BLaER1 treated with 17β-estradiol and CSF1 and Interleukin-3, amounts not matched to agents 10 nM and 100 nM (cell line): ENCODE data around the gene GALNT2.

ENCODE experiments used
- H3K27ac ChIP-seq, 11 experiments: shearing (Covaris generic); formaldehyde crosslinking; 2 replicates each; pipeline ENCODE4 v1.8.1; 2022
- H3K27me3 ChIP-seq, 11 experiments: shearing (Covaris generic); formaldehyde crosslinking; 2 replicates each; pipeline ENCODE4 v1.8.1; 2022
- H3K36me3 ChIP-seq, 11 experiments: shearing (Covaris generic); formaldehyde crosslinking; 2 replicates each; pipeline ENCODE4 v1.8.1; 2022
- H3K4me1 ChIP-seq, 10 experiments: shearing (Covaris generic); formaldehyde crosslinking; 2 replicates each; pipeline ENCODE4 v1.8.1; 2022
- H3K4me2 ChIP-seq, 11 experiments: shearing (Covaris generic); formaldehyde crosslinking; 2 replicates each; pipeline ENCODE4 v1.8.1; 2022
- H3K4me3 ChIP-seq, 10 experiments: shearing (Covaris generic); formaldehyde crosslinking; 2 replicates each; pipeline ENCODE4 v1.8.1; 2022
- H3K9ac ChIP-seq, 11 experiments: shearing (Covaris generic); formaldehyde crosslinking; 2 replicates each; pipeline ENCODE4 v1.8.1; 2022
- H3K9me3 ChIP-seq, 11 experiments: shearing (Covaris generic); formaldehyde crosslinking; replicated peaks in 1 of 11; 2 replicates each; pipeline ENCODE4 v1.8.1; 2022
- H4K20me1 ChIP-seq, 11 experiments: shearing (Covaris generic); formaldehyde crosslinking; 2 replicates each; pipeline ENCODE4 v1.8.1; 2022
- Cebpa-rat ChIP-seq, 11 experiments: shearing (Covaris generic); IDR thresholded peaks; 2 replicates each; pipeline ENCODE4 v1.8.1; 2022

The GALNT2 gene

DNA sequence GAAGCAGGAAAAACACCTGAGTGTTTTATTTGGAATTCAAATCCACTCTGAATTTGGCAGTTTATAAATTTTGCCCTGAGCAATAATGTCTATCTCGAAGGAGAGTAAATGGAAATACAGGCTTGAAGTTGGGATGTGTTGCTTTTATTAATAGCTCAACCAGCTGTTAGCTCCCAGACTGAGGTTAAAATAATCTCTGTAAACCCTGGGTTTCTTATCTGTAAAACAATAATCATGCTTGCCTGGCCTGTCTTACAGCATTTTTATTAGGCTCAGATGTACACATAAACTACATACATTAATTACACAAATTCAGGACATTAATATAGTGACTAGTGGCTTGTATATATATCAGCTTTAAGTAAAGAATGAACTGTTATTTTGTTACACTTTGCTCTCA is 148.5 kb downstream of the GALNT2 start:
- Histone ChIP-seq H3K27me3 (no peaks in the 10 kb centered on the region), H3K4me1 (peaks cover 63 to 100% (median 89%) of the 10 kb centered on the region in 10 experiments), H4K20me1 (peaks cover 0 to 55% (median 14%) of the 10 kb centered on the region in 11 experiments; a peak in 13 of 22 replicates), H3K9ac (peak overlapping the region in 2 of 11 experiments; percentile 10 to 43; a peak in 1 of 22 replicates), H3K27ac (peak overlapping the region in 5 of 11 experiments; percentile 5 to 44 (median 24); a peak in 5 of 22 replicates), H3K36me3 (peaks cover 0 to 52% (median 12%) of the 10 kb centered on the region in 11 experiments; a peak in 12 of 22 replicates), H3K9me3 (peaks cover 0 to 5% (median 0%) of the 10 kb centered on the region in 11 experiments; a peak in 3 of 22 replicates), H3K4me2 (peak overlapping the region; percentile 66 to 93 (median 77); a peak in 21 of 22 replicates), H3K4me3 (peak overlapping the region in 1 of 10 experiments; percentile 6; a peak in 1 of 20 replicates)
- TF ChIP-seq Cebpa-rat (IDR thresholded peaks at IDR 0.05) = no peak

DNA sequence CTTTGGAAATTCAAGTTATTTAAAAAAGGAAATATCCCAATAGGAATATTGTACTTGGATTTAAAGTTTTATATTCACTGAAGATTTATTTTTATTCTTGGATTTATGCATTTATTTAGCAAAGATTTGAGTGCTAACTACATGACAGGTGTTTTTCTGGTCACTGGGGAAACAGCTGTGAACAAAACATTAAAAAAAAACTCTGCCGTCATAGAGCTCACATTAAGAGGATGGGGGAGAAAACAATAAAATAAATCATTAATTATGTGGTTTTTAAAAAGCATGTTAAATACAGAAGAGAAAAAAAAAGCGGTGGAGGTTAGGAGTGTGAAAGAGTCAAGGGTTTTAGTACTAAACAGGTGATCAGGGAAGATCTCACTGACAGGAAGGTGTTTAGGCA is 149.9 kb downstream of the GALNT2 start:
- no peak for TF ChIP-seq Cebpa-rat (IDR thresholded peaks at IDR 0.05)
- Histone ChIP-seq H3K27me3 (no peaks in the 10 kb centered on the region), H3K9me3 (peaks cover 0 to 5% (median 0%) of the 10 kb centered on the region in 11 experiments; a peak in 3 of 22 replicates), H3K4me1 (peaks cover 59 to 100% (median 88%) of the 10 kb centered on the region in 10 experiments), H3K27ac (no peak overlapping the region), H3K36me3 (peaks cover 0 to 45% (median 12%) of the 10 kb centered on the region in 11 experiments; a peak in 12 of 22 replicates), H3K9ac (no peak overlapping the region), H3K4me3 (no peak overlapping the region), H3K4me2 (peak overlapping the region in 8 of 11 experiments; percentile 71 to 93 (median 80); a peak in 11 of 22 replicates), H4K20me1 (peaks cover 0 to 52% (median 11%) of the 10 kb centered on the region in 11 experiments; a peak in 13 of 22 replicates)

DNA sequence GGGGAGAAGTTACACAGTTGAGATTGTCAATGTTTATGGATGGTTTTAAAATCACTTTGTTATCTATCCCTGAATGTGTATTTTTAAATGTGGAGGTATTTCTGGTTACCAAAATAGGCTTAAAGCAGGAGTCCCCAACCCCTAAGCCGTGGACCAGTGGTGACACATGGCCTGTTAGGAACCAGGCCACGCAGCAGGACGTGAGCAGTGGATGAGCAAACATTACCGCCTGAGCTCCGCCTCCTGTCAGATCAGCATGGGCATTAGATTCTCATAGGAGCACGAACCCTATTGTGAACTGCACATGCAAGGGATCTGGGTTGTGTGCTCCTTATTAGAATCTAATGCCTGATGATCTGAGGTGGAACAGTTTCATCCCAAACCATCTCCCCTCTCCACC is 151.6 kb downstream of the GALNT2 start:
- H3K27ac ChIP-seq = no peak overlapping the region
- no peak for TF ChIP-seq Cebpa-rat (IDR thresholded peaks at IDR 0.05)
- peaks cover 0 to 54% (median 11%) of the 10 kb centered on the region in 11 experiments; a peak in 11 of 22 replicates for H4K20me1 ChIP-seq
- H3K4me1 ChIP-seq = peaks cover 46 to 100% (median 86%) of the 10 kb centered on the region in 10 experiments
- H3K4me3 ChIP-seq = no peak overlapping the region
- peak overlapping the region in 5 of 11 experiments; percentile 51 to 92 (median 74); a peak in 5 of 22 replicates for H3K4me2 ChIP-seq
- H3K27me3 ChIP-seq = no peaks in the 10 kb centered on the region
- H3K9me3 ChIP-seq = peaks cover 0 to 5% (median 0%) of the 10 kb centered on the region in 11 experiments; a peak in 3 of 22 replicates
- no peak overlapping the region for H3K9ac ChIP-seq
- H3K36me3 ChIP-seq = peaks cover 0 to 49% (median 12%) of the 10 kb centered on the region in 11 experiments; a peak in 12 of 22 replicates

DNA sequence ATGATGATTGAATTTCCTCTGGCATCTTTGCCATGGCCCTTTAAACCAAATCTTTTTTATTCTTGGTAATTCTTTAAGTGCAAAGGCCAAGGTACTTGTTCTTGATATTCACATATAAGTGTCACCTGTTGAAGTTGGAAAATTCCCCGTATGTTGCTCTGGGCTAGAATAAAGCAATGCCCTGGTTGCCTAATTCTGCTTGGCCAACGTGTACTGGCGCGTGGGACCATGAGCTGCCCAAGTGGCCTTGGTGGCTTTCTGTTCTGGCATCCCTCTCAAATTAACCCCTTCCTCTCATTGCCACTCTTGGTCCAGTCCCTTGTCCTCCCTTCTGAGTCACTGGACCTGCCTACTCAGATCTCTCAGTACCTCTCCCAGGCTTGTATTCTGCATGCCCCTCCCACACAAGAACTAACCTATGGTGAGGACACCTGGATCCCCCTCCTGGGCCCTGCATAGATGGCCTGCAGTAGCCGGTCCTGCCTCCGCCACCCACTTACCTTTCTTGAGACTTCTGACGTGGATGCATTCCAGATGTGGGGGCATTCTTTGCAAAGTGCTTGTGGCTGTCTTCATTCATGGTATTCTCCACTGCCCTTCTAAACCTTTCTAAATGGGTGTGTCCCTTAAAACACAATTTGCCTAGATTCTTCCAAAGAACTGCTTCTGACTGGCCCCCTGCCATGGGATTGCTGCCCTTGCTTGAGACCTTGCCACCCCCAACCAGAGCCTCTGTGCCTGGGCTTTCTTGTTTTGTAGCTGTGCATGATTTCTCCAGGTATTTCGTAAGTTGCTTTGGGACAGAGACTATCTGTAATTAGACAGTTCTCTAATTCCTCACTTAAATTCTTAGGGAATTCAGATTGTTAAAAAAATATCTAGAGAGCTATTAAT is 152.4 kb downstream of the GALNT2 start:
- peaks cover 0 to 5% (median 0%) of the 10 kb centered on the region in 11 experiments; a peak in 3 of 22 replicates for H3K9me3 ChIP-seq
- peak overlapping the region in 9 of 11 experiments; percentile 22 to 92 (median 69); a peak in 15 of 22 replicates for H3K4me2 ChIP-seq
- peaks cover 0 to 62% (median 11%) of the 10 kb centered on the region in 11 experiments; a peak in 11 of 22 replicates for H4K20me1 ChIP-seq

DNA sequence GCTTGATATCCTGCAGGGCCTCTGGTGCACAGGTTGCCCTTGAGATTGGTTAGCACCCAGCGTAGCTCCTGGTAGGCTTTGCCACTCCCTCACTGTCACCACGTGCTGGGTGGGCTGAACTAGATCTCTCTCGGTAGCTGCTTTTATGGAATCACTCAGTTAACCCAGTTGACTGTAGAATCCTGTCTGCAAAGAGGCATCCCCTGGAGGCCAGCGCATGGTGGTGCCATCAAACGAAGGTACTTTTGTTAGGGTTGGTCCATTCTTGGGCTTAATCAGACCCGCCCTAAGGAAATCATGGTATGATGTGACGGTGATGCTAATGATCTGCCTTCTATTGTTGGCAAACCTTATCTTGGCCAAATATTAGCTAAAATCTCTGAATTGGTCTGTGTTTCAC is 153.4 kb downstream of the GALNT2 start:
- H4K20me1 ChIP-seq = peaks cover 0 to 67% (median 11%) of the 10 kb centered on the region in 11 experiments; a peak in 11 of 22 replicates
- peaks cover 35 to 91% (median 80%) of the 10 kb centered on the region in 10 experiments for H3K4me1 ChIP-seq
- H3K9ac ChIP-seq = peak overlapping the region in 2 of 11 experiments; percentile 0 to 34; a peak in 2 of 22 replicates
- peaks cover 0 to 59% (median 24%) of the 10 kb centered on the region in 11 experiments; a peak in 12 of 22 replicates for H3K36me3 ChIP-seq
- no peak overlapping the region for H3K4me3 ChIP-seq
- no peaks in the 10 kb centered on the region for H3K27me3 ChIP-seq
- peak overlapping the region; percentile 43 to 92 (median 69) for H3K4me2 ChIP-seq
- H3K27ac ChIP-seq = peak overlapping the region in 8 of 11 experiments; percentile 2 to 43 (median 34); a peak in 10 of 22 replicates
- TF ChIP-seq Cebpa-rat (IDR thresholded peaks at IDR 0.05) = no peak
- H3K9me3 ChIP-seq = peaks cover 0 to 5% (median 0%) of the 10 kb centered on the region in 11 experiments; a peak in 3 of 22 replicates

More for the DNA sequence above, 152.4 kb downstream of the GALNT2 start:
- peaks cover 0 to 57% (median 20%) of the 10 kb centered on the region in 11 experiments; a peak in 12 of 22 replicates for H3K36me3 ChIP-seq
- H3K27ac ChIP-seq = no peak overlapping the region
- TF ChIP-seq Cebpa-rat (IDR thresholded peaks at IDR 0.05) = no peak
- peaks cover 39 to 99% (median 86%) of the 10 kb centered on the region in 10 experiments for H3K4me1 ChIP-seq
- H3K4me3 ChIP-seq = no peak overlapping the region
- no peak overlapping the region for H3K9ac ChIP-seq
- no peaks in the 10 kb centered on the region for H3K27me3 ChIP-seq

DNA sequence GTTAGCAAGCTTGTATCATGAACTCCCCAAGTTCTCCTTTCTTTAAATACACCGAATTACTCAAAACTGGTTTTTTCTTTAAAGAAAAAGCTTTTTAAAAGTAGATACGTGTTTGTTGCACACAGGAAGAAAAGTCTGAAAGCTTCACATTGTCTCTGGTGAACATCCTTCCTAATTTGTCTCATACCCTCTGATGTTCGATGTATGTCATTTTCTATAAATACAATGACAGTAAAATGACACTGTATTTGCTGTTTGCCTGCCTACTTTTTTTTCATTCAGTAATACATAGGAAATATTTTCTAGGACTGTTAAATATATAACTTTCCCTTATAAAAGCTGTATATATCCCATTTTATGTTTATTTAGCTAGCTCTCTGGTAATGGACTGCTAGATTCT is 153.9 kb downstream of the GALNT2 start:
- H3K36me3 ChIP-seq = peaks cover 0 to 62% (median 24%) of the 10 kb centered on the region in 11 experiments; a peak in 14 of 22 replicates
- peaks cover 0 to 5% (median 0%) of the 10 kb centered on the region in 11 experiments; a peak in 3 of 22 replicates for H3K9me3 ChIP-seq
- peak overlapping the region in 2 of 11 experiments; percentile 9 to 34; a peak in 3 of 22 replicates for H3K9ac ChIP-seq
- H3K27ac ChIP-seq = peak overlapping the region in 8 of 11 experiments; percentile 2 to 43 (median 34); a peak in 11 of 22 replicates
- H3K4me3 ChIP-seq = no peak overlapping the region
- peak overlapping the region; percentile 43 to 92 (median 69); a peak in 21 of 22 replicates for H3K4me2 ChIP-seq
- H4K20me1 ChIP-seq = peaks cover 0 to 70% (median 11%) of the 10 kb centered on the region in 11 experiments; a peak in 12 of 22 replicates
- no peaks in the 10 kb centered on the region for H3K27me3 ChIP-seq
- H3K4me1 ChIP-seq = peaks cover 31 to 88% (median 76%) of the 10 kb centered on the region in 10 experiments
- no peak for TF ChIP-seq Cebpa-rat (IDR thresholded peaks at IDR 0.05)

DNA sequence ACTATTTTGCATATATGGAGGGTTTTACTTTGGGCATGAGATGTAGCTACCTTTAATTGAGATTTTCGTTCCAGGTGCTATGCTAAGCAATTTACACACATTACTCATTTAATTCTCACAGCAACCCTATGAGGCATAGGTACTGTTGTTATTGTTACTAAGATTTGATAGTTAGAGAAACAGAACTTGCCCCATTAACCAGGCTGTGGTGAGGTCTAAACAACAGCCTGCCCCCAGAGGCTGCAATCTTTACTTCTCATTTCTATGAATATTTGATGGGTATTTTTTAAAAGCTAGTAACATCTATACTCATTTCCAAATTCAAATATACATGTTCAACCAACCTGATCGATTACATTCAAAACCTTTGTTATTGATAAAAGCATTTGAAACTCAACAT is 155.6 kb downstream of the GALNT2 start:
- H4K20me1 ChIP-seq = peaks cover 0 to 79% (median 12%) of the 10 kb centered on the region in 11 experiments; a peak in 12 of 22 replicates
- H3K27ac ChIP-seq = peak overlapping the region in 2 of 11 experiments; percentile 5 to 14; a peak in 2 of 22 replicates
- H3K36me3 ChIP-seq = peaks cover 0 to 59% (median 27%) of the 10 kb centered on the region in 11 experiments; a peak in 14 of 22 replicates
- H3K27me3 ChIP-seq = no peaks in the 10 kb centered on the region
- TF ChIP-seq Cebpa-rat (IDR thresholded peaks at IDR 0.05) = no peak
- no peak overlapping the region for H3K4me3 ChIP-seq
- no peaks in the 10 kb centered on the region for H3K9me3 ChIP-seq
- peak overlapping the region in 10 of 11 experiments; percentile 21 to 92 (median 58); a peak in 19 of 22 replicates for H3K4me2 ChIP-seq
- H3K4me1 ChIP-seq = peaks cover 22 to 77% (median 60%) of the 10 kb centered on the region in 10 experiments
- no peak overlapping the region for H3K9ac ChIP-seq
